Body of pancreas (tissue), 4 donors: ENCODE data around the gene STEEP1.

Experiments used
- POLR2A ChIP-seq, 3 donors: fragments of 450-650 bp; IDR thresholded peaks; one replicate each; pipeline ENCODE4 v1.6.1; 2016; ENCODE audit warnings: antibody characterized with exemption in 3 of 3, mild to moderate bottlenecking in 2 of 3
- TF ChIP-seq, protein P1 (sequence below), 7 experiments: fragments of 450-650 bp in 4 of 7; fragments of 200-600 bp in 3 of 7; sonication (generic) in 3 of 7; IDR thresholded peaks; one replicate each; pipeline ENCODE4 v1.5.1; 2016 to 2019; ENCODE audit warnings: antibody characterized with exemption in 7 of 7

DNA sequence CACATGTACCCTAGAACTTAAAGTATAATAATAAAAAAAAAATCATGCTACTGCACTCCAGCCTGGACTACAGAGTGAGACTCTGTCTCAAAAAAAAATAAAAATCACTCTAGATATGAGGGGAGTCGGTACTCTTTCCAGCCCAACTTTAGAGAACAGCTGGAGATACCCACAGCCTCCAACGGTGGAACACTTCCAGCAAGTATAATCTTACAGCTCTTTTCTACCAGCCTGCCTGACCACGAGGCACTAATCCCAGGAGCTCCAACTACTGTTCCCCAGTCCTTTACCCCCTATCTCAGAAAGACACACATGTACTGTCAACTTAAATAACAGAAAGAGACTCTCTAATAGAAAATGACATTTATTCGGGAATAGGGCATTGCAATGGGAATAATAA is 46.8 kb downstream of the STEEP1 start:
- TF ChIP-seq, protein P1, sequence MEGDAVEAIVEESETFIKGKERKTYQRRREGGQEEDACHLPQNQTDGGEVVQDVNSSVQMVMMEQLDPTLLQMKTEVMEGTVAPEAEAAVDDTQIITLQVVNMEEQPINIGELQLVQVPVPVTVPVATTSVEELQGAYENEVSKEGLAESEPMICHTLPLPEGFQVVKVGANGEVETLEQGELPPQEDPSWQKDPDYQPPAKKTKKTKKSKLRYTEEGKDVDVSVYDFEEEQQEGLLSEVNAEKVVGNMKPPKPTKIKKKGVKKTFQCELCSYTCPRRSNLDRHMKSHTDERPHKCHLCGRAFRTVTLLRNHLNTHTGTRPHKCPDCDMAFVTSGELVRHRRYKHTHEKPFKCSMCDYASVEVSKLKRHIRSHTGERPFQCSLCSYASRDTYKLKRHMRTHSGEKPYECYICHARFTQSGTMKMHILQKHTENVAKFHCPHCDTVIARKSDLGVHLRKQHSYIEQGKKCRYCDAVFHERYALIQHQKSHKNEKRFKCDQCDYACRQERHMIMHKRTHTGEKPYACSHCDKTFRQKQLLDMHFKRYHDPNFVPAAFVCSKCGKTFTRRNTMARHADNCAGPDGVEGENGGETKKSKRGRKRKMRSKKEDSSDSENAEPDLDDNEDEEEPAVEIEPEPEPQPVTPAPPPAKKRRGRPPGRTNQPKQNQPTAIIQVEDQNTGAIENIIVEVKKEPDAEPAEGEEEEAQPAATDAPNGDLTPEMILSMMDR (IDR thresholded peaks at IDR 0.05) = no peak
- TF ChIP-seq POLR2A (IDR thresholded peaks at IDR 0.05) = no peak
